UCSD-AML1 (cell line): ENCODE measurements around the gene SLC22A12.

Source experiments
- DNase-seq: peaks from one replicate; lab custom pipeline; 2025; ENCODE audit not compliant: unreplicated experiment; lab: John Stamatoyannopoulos, UW

SLC22A12 gene

DNA sequence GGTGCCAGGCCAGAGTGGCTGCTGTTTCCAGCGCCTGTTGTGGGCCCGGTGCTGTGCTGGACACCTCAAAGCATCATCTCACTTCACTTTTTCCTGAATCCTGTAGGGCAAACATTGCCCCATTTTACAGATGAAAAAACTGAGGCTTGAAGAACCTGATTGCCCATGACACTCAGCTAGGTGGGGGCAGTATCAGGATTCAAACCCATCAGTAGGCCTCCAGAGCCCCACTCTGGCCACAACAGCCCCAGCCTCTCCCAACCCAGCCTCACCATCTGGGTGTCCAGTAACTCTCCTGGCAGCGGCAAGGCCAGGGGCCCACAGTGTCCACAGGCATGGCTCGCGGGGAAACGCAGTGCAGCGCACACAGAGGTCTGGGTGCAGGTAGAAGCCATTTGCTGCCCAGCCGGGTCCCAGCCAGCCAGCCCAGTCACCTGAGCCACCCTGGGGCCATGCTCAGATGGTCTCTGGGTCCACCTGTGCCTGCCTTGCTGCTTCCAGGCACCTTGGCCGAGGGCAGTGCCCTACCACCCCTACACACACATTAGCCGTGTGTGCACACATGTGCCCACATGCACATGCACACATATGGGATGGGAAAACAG lies 11.5 kb downstream of the SLC22A12 start:
- no peak for DNase-seq

GRCh38 chr11:64603411-64604110 lies 12.5 kb downstream of the SLC22A12 start:
- no peak for DNase-seq

GRCh38 chr11:64604458-64605243 lies 13.6 kb downstream of the SLC22A12 start:
- no peak for DNase-seq

DNA sequence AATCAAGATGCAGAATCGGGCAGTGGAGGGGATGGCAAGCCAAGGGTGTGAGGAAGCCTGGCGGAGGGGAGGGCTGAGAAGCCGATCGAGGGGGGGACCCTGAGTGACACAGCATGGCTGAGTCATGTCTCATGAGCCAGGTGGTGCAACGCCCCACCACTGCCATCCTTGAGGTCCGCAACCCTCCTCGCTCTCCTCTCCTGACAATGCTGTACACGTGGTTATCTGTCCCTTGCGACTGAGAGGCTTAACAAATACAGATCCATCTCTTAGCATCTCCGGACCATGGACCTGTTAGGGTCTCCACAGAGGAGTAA lies 14.2 kb downstream of the SLC22A12 start:
- DNase-seq, result no peak

- no peak for DNase-seq
Measured at GRCh38 chr11:64605656-64606585, 14.9 kb downstream of the SLC22A12 start.

DNA sequence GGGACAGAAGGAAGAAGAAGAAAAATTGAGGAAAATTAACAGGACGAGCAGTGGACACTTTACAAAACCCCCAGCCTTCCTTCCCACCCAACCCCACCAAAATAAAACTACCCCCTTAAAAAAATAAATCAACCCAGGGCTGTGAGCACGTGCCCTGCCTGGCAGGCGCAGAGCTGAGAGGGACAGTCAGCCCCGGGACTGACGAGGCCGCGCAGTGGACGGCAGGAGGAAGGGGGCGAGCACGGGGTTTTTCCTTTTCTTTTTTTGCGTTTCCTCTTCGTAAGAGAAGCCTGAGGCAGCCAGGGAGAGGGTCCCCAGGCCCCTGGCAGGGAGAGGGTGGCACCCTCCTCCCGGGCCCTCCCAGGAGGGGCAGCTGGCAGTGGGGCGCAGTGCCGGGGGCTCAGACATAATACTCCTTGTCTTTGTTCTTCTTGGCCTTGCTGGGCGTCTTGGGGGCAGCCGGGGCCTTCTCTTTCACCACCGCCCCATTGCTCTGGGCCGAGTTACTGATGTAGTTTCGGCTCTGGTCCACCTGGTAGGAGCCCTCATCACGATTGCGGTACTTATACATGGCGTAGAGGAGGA lies 15.9 kb downstream of the SLC22A12 start:
- no peak for DNase-seq

- DNase-seq, result no peak
Measured at GRCh38 chr11:64607381-64607985, 16.5 kb downstream of the SLC22A12 start.

GRCh38 chr11:64608046-64608445 lies 17.0 kb downstream of the SLC22A12 start:
- no peak for DNase-seq

DNA sequence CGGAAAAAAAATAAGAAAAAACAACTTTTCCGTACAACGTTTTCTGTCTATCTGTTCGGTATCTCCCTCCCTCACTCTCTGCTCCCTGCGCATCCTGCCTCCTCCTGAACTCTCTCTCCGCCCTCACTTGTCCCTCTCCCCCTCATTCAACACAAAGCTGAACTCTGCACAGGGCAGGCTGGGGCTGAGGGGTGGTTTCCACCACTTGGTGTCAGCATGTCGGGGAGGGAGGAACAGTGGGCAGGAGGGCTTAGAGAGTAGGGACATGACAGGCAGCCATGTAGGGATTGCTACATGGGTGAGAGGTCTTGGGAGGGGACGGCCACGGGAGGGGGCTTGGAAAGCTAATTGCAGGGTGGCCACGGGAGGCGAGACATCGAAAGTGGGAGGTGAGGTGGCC lies 17.6 kb downstream of the SLC22A12 start:
- DNase-seq, result no peak

DNA sequence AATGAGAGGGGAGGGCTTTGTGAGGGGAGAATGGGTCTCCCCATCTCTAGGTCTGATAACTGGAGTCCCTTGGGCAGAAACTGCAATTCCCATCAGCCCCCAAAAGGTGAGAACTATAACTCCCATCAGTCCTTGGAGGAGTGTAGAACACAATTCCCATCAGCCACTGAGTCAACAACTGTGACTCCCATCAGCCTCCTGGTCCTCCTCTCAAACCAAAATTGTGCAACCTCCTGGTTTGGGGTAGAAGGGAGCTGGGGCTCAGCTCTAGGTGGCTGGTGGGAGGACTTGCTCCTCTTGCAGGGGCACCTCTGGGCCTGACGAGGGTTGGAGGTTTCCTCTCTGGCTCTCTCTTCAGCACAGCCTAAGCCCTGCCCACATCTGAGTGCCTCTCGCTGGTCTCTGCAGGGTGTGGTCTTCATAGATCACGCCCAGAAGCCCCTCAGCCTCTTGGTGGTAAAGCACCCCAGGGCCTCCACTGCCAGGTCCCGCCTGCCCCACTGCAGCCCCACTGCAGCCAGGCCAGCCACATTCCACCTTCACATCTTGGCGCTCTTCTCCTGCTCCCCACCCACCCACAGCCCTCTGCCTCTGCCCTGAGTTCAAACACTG lies 18.5 kb downstream of the SLC22A12 start:
- no peak for DNase-seq

DNA sequence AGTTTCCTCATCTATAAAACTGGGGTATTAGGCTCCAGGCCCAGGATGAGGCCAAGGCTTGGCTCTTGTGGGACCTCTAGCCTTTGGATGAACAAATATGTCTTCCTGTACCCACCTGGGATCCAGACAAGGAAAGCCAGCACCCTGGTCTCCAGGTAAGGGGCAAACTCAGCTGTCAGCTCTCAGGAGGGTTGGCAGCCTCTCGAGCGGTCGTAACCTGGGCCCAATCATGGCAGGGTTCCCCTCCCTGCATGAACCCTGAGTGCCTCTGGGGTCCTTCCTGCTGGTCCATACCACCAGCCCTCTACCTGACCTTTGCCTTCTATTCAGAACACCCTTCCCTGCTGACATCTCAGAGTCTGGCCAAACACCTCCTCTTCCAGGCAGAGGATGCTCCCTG lies 19.6 kb downstream of the SLC22A12 start:
- DNase-seq, result no peak

DNA sequence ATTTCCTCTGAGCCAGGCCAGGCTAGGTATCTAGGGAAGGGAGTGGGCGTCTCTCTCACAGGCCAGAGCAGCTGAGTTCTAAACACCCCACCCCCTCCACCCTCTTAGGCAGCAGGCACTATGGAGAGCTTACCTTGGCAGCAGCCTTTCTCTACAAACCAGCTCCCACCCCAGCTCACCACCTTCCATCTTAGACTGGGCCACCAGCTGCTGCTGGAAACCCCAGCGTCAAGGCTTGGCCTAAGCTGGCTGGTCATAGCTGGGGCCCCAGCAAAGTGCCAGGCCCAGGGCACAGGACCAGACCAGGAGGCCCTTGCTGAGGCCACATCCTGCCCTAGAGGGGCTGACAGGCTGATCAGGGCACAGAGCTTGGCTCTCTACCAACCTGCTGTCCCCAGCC lies 20.2 kb downstream of the SLC22A12 start:
- DNase-seq, result no peak

DNA sequence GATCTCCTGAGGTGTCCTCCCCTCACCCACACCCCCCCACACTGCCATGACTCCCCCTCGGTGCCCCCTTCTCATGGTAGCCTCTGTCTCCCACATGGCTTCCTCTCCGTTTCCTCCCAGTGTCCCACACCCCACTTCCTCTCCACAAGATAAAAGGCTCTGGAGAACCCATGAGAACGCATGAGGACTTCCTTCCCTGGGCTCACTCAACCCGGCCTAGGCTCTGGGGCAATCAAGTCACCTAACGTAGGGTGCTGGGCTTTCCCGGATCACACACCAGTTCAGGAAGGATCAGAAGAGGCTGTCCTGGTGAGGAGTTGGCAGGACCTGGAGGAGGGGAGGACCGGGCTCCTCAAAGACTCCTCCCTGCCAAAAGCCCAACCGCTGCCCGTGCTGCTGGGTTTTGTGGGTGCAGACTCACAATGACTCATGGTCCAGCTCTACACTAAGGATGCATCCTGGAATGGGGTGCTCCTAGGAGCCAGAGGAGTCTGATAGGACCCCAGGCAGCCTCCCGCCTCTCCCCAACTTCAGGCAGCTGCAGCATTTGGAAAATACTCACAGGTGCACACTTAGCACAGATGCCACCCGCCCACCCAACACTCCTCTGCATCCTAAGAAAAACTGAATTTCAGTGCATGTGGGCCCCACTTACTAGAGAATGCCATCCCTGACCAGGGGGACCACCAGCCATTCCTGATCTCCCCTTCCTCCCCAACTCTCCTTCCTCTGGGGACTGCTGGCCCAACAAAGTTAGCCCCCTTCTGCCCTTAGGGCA lies 21.0 kb downstream of the SLC22A12 start:
- peak; percentile 78 for DNase-seq

GRCh38 chr11:64613648-64614047 lies 22.6 kb downstream of the SLC22A12 start:
- no peak for DNase-seq

GRCh38 chr11:64614917-64615316 lies 23.9 kb downstream of the SLC22A12 start:
- DNase-seq, result peak; percentile 26

- DNase-seq, result no peak
Measured at GRCh38 chr11:64616817-64617216, 25.8 kb downstream of the SLC22A12 start.

GRCh38 chr11:64619196-64619595 lies 28.2 kb downstream of the SLC22A12 start:
- no peak for DNase-seq

DNA sequence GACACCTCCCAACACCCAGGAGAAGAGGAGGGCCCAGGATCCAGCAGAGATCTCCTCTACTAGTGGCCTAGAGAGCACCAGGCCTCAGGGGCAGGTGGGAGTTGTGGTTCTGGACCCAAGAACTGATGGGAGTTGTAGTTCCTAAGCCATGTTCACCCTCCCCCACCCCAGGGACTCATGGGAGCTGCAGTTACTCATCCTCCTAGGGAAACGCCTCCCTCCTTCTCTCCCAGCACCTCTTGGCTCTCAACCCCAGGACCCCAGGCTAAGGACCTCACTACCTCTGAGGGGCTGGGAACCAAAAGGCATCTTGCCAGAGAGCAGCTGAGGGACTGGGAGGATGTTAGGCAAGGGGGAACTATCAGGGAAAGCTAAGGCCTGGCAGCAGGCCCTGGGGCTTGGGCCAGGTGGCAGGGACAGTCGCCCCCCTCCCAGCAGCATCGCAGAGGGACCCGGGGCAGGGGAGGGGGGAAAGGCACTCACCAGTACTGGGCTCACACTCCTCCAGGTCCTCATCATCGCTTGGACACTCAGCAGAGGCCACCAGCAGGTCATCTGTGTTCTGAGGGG lies 28.9 kb downstream of the SLC22A12 start:
- peak; percentile 73 for DNase-seq
